ENCODE measurements around the gene POU6F1. TPM values are rescaled to one million over a fixed set of nuclear protein-coding genes. Genes with fewer than 3 reads are reported as not detected.

Gene POU6F1
- total and polyA plus RNA-seq, 2 of the 8 experiments (the other 6 are each of a cell fraction or from before 2014, with no cell fraction given), result 5.6 to 8.7 TPM

- no peak for FAIRE-seq
- no peak overlapping the region for H3K4me2 ChIP-seq (ENCODE audit: insufficient read depth in 1 of 2, low read depth in 2 of 2, low read length in 2 of 2)
- H3K9me3 ChIP-seq (ENCODE audit: insufficient read depth in 2 of 2, low read depth in 1 of 2, low read length in 1 of 2), result no peaks in the 10 kb centered on the region
- no peaks in the 10 kb centered on the region for H3K23me2 ChIP-seq (ENCODE audit: low read depth, low read length)
- no peaks in the 10 kb centered on the region for H3K79me2 ChIP-seq (ENCODE audit: control insufficient read depth in 1 of 2, insufficient read depth in 2 of 2, low read length in 2 of 2)
- WGBS, 2 experiments (ENCODE audit: extremely low coverage in 1 of 2, insufficient coverage in 1 of 2, insufficient read length in 1 of 2, insufficient replicate concordance in 2 of 2, low coverage in 1 of 2, low lambda C conversion rate in 2 of 2, missing lambda C conversion rate in 1 of 2), result 98% methylated on average over 3 of the region's 3 CpGs; no CpG with 5 or more reads in 1 of the 2 experiments
- no peak overlapping the region for H2AFZ ChIP-seq (ENCODE audit: low read length)
- no peak overlapping the region for H3K4me3 ChIP-seq (ENCODE audit: extremely low read depth in 1 of 4, insufficient read depth in 2 of 4, low read depth in 3 of 4, low read length in 4 of 4)
- H3K27ac ChIP-seq (ENCODE audit: low read depth, low read length), result no peak overlapping the region
- H3K23ac ChIP-seq (ENCODE audit: insufficient read length), result no peak overlapping the region
- no peak overlapping the region for H2BK20ac ChIP-seq (ENCODE audit: low read length)
- H3K4ac ChIP-seq (replicated peaks; ENCODE audit: insufficient read length, low read depth, low read length), result no peak overlapping the region
- no peak overlapping the region for H2BK5ac ChIP-seq (ENCODE audit: low read depth, low read length)
- CTCF ChIA-PET (ENCODE audit: partially characterized antibody), result interaction anchor here (0.6 to 6.4 kb wide), 10 partner anchors 11 to 211 kb away, joined by 3 to 82 read pairs (median 6); partner anchors contain the start of gene POU6F1
- H2BK12ac ChIP-seq (ENCODE audit: low read depth, low read length), result no peak overlapping the region
- no peak for TF ChIP-seq POLR2A (IDR thresholded peaks at IDR 0.05; ENCODE audit: control extremely low read depth in 1 of 2, low read depth in 2 of 2, low read length in 2 of 2)
- TF ChIP-seq E2F6 (IDR thresholded peaks at IDR 0.05), result no peak
- H2BK120ac ChIP-seq (replicated peaks; ENCODE audit: low read depth, low read length), result no peak overlapping the region
- H3K36me3 ChIP-seq (ENCODE audit: control insufficient read depth in 2 of 4, insufficient read depth in 4 of 4, low read length in 3 of 4), result no peaks in the 10 kb centered on the region
- H3K79me1 ChIP-seq (ENCODE audit: low read depth, low read length), result no peaks in the 10 kb centered on the region
- H4K8ac ChIP-seq (ENCODE audit: extremely low read depth, insufficient read depth, low read length), result no peak overlapping the region
- H3K9ac ChIP-seq (replicated peaks in 1 of 4; ENCODE audit: extremely low read depth in 1 of 4, low read depth in 3 of 4, low read length in 3 of 4), result no peak overlapping the region
- POLR2A ChIA-PET (ENCODE audit: partially characterized antibody), result interaction anchor here (0.9 to 1.7 kb wide), 2 partner anchors 12 to 180 kb away, joined by 3 to 7 read pairs; partner anchors contain the start of gene CSRNP2
- H4K5ac ChIP-seq (ENCODE audit: insufficient read length, low read depth, low read length), result no peak overlapping the region
- peaks cover 0 to 1% of the 10 kb centered on the region in 2 experiments for H4K20me1 ChIP-seq (replicated peaks in 1 of 2; ENCODE audit: control insufficient read depth in 1 of 2, insufficient read depth in 2 of 2, low read length in 2 of 2)
- DNase-seq (ENCODE audit: low read depth in 1 of 2, low spot score in 2 of 2), result no peak
- no peaks in the 10 kb centered on the region for H3K27me3 ChIP-seq (replicated peaks in 1 of 4; ENCODE audit: control insufficient read depth in 3 of 4, extremely low read depth in 1 of 4, insufficient read depth in 3 of 4, low read length in 3 of 4)
- H3K56ac ChIP-seq (replicated peaks; ENCODE audit: insufficient read length, low read depth, low read length), result no peak overlapping the region
- no peak overlapping the region for H2BK15ac ChIP-seq (ENCODE audit: low read length)
- H3K18ac ChIP-seq (ENCODE audit: extremely low read depth, low read length), result no peak overlapping the region
- no peak overlapping the region for H3K14ac ChIP-seq (ENCODE audit: insufficient read length)
- H3K4me1 ChIP-seq (replicated peaks in 1 of 4; ENCODE audit: control insufficient read depth in 3 of 4, insufficient read depth in 4 of 4, low read length in 3 of 4), result 0 out of 7 replicates have a peak, but pooled peaks cover 0 to 2% (median 0%) of the 10 kb centered on the region in 4 experiments
- H2AK5ac ChIP-seq (ENCODE audit: low read depth, low read length), result no peak overlapping the region
- H4K91ac ChIP-seq (replicated peaks; ENCODE audit: insufficient read length, low read length), result no peak overlapping the region
Measured at GRCh38 chr12:51263341-51263740, 45.5 kb upstream of the POU6F1 start.

Data from H1 (cell line).